Keratinocyte (primary cell): ENCODE results near the gene ADAMTSL1. TPM values are rescaled to one million over a fixed set of nuclear protein-coding genes. Genes with fewer than 3 reads are reported as not detected.
"Not testable (repeated sequence)": the region's sequence is repeated elsewhere in the genome, so short reads cannot be mapped to it uniquely, and the experiment has no call there.

Experiments
- DNase-seq: peaks from one replicate; pipeline ENCODE4 v3.0.0-alpha.2; 2011; ENCODE audit warnings: low read depth, missing footprints, low spot score
- FAIRE-seq: peaks from 2 replicates; lab custom pipeline; 2011; peaks lifted over from hg19 to GRCh38; lab: Jason Lieb, UNC
- H2AFZ ChIP-seq: 2 replicates; pipeline ENCODE4 v1.6.0; 2012; ENCODE audit warnings: low read length, control low read depth, inconsistent platforms; ENCODE audit not compliant: control insufficient read depth
- H3K27ac ChIP-seq: 2 replicates; pipeline ENCODE4 v1.5.1; 2011; ENCODE audit warnings: low read length; ENCODE audit not compliant: control insufficient read depth, insufficient read depth
- H3K27me3 ChIP-seq: 3 replicates; pipeline ENCODE4 v1.6.0; 2011; ENCODE audit warnings: low read length; ENCODE audit not compliant: control insufficient read depth, insufficient read depth; ENCODE audit errors: extremely low read depth
- H3K36me3 ChIP-seq, 2 experiments: 2 replicates in 1 of 2; 3 replicates in 1 of 2; pipeline ENCODE4 v1.5.1; 2011; ENCODE audit warnings: low read length in 2 of 2, mild to moderate bottlenecking in 1 of 2; ENCODE audit not compliant: control insufficient read depth in 2 of 2, insufficient read depth in 2 of 2; ENCODE audit errors: extremely low read depth in 1 of 2
- H3K4me1 ChIP-seq: 3 replicates; pipeline ENCODE4 v1.5.1; 2011; ENCODE audit warnings: low read length; ENCODE audit not compliant: control insufficient read depth, insufficient read depth; ENCODE audit errors: extremely low read depth
- H3K4me2 ChIP-seq: 3 replicates; pipeline ENCODE4 v1.6.0; 2011; ENCODE audit warnings: low read depth, low read length; ENCODE audit not compliant: control insufficient read depth, insufficient read depth; ENCODE audit errors: extremely low read depth
- H3K4me3 ChIP-seq, 3 experiments: fragments of 200-600 bp in 1 of 3; sonication (generic) in 1 of 3; 2 replicates in 2 of 3; 3 replicates in 1 of 3; pipeline ENCODE4 v1.5.1; 2011 to 2016; ENCODE audit warnings: low read length in 3 of 3, mild to moderate bottlenecking in 3 of 3, control low read depth in 2 of 3, inconsistent platforms in 1 of 3, low read depth in 1 of 3, mixed read lengths in 1 of 3, mixed run types in 1 of 3, moderate library complexity in 1 of 3; ENCODE audit not compliant: control insufficient read depth in 2 of 3, insufficient read depth in 2 of 3; ENCODE audit errors: extremely low read depth in 1 of 3
- H3K79me2 ChIP-seq: 2 replicates; pipeline ENCODE4 v1.6.0; 2012; ENCODE audit warnings: low read length; ENCODE audit not compliant: control insufficient read depth, insufficient read depth
- H3K9ac ChIP-seq: 3 replicates; pipeline ENCODE4 v1.6.0; 2011; ENCODE audit warnings: low read length; ENCODE audit not compliant: control insufficient read depth, insufficient read depth; ENCODE audit errors: extremely low read depth
- H3K9me1 ChIP-seq: 3 replicates; pipeline ENCODE4 v1.6.0; 2011; ENCODE audit warnings: low read length; ENCODE audit not compliant: control insufficient read depth, insufficient read depth; ENCODE audit errors: extremely low read depth
- H3K9me3 ChIP-seq: 2 replicates; pipeline ENCODE4 v1.5.1; 2012; ENCODE audit warnings: low read depth, low read length; ENCODE audit not compliant: control insufficient read depth
- H4K20me1 ChIP-seq: 3 replicates; pipeline ENCODE4 v1.6.0; 2011; ENCODE audit warnings: low read length; ENCODE audit not compliant: control insufficient read depth, insufficient read depth; ENCODE audit errors: extremely low read depth
- CTCF ChIP-seq, 3 experiments: IDR thresholded peaks in 1 of 3; conservative IDR thresholded peaks in 1 of 3; optimal IDR thresholded peaks in 1 of 3; 2 replicates in 2 of 3; 3 replicates in 1 of 3; pipeline versions ENCODE3 to v1.5.1; 2011; ENCODE audit warnings: low read length in 3 of 3, mild to moderate bottlenecking in 3 of 3, moderate library complexity in 2 of 3, control low read depth in 1 of 3, inconsistent platforms in 1 of 3; ENCODE audit not compliant: insufficient read depth in 2 of 3; ENCODE audit errors: extremely low read depth in 1 of 3
- EZH2 ChIP-seq: IDR thresholded peaks from one replicate; pipeline ENCODE4 v1.6.1; 2012; ENCODE audit warnings: inconsistent platforms, mild to moderate bottlenecking, low read length, moderate library complexity
- dilution Hi-C: fragments of 300-500 bp; cut with MboI; formaldehyde crosslinking; loops from one replicate; pipeline ENCODE4 v1.7.0; 2020; ENCODE audit warnings: low sequenced_read_pairs; ENCODE audit not compliant: extremely low pct_ligation_motif_present
- polyA plus RNA-seq, 5 experiments: library from polyadenylated mRNA; depleted of rRNA in 3 of 5; stranded (reverse) in 3 of 5; stranded (forward) in 1 of 5; unstranded in 1 of 5; fragments of >200 nt; gene quantifications; 1 replicate in 1 of 5; 2 replicates in 3 of 5; 3 replicates in 1 of 5; pipeline versions ENCODE4 v1.2.1 to v1.2.3, GENCODE V29; 2011 to 2012; ENCODE audit warnings: missing spikeins in 2 of 5, low read depth in 1 of 5, low replicate concordance in 1 of 5

Gene ADAMTSL1
- polyA plus RNA-seq, 1 donor (not counting 4 experiments of a cell fraction or from before 2014, with no cell fraction given), result 1.1 TPM

- dilution Hi-C loops, result no loop called here
Measured at GRCh38 chr9:18874069-18874468, 400.1 kb downstream of the ADAMTSL1 start.

GRCh38 chr9:18874990-18875389, 401.0 kb downstream of the ADAMTSL1 start:
- dilution Hi-C loops, H3K4me3 ChIP-seq, H3K36me3 ChIP-seq, H3K79me2 ChIP-seq, DNase-seq, H3K9me1 ChIP-seq, H3K9me3 ChIP-seq, H3K27me3 ChIP-seq, H2AFZ ChIP-seq, H3K4me2 ChIP-seq, H4K20me1 ChIP-seq, FAIRE-seq, H3K27ac ChIP-seq, H3K4me1 ChIP-seq, H3K9ac ChIP-seq: not testable (repeated sequence)

More at GRCh38 chr9:18874069-18874468, 400.1 kb downstream of the ADAMTSL1 start:
- Histone ChIP-seq H3K79me2 (no peaks in the 10 kb centered on the region), H3K27me3 (peaks cover 4% of the 10 kb centered on the region), H3K4me3 (no peak overlapping the region), H3K27ac (no peak overlapping the region), H2AFZ (no peak overlapping the region), H3K4me2 (no peak overlapping the region), H3K9me3 (no peaks in the 10 kb centered on the region), H3K9me1 (no peaks in the 10 kb centered on the region), H3K36me3 (no peaks in the 10 kb centered on the region), H4K20me1 (no peaks in the 10 kb centered on the region), H3K4me1 (no peaks in the 10 kb centered on the region), H3K9ac (no peak overlapping the region)
- DNase-seq (no peak), FAIRE-seq (no peak)
- TF ChIP-seq EZH2, result no peak
- no peak for TF ChIP-seq CTCF (optimal IDR thresholded peaks at IDR 0.05 in 1 of 3, IDR thresholded peaks at IDR 0.05 in 1 of 3, conservative IDR thresholded peaks at IDR 0.05 in 1 of 3; ENCODE audit: extremely low read depth in 1 of 3, insufficient read depth in 2 of 3, low read length in 3 of 3)

- H3K4me2 ChIP-seq, result no peak overlapping the region
- dilution Hi-C loops, result no loop called here
- H3K9me1 ChIP-seq, result no peaks in the 10 kb centered on the region
- no peaks in the 10 kb centered on the region for H3K79me2 ChIP-seq
- TF ChIP-seq EZH2, result no peak
- TF ChIP-seq CTCF (optimal IDR thresholded peaks at IDR 0.05 in 1 of 3, IDR thresholded peaks at IDR 0.05 in 1 of 3, conservative IDR thresholded peaks at IDR 0.05 in 1 of 3; ENCODE audit: extremely low read depth in 1 of 3, insufficient read depth in 2 of 3, low read length in 3 of 3), result no peak
- H4K20me1 ChIP-seq, result no peaks in the 10 kb centered on the region
- DNase-seq (no peak), FAIRE-seq (no peak)
- H3K9me3 ChIP-seq, result no peaks in the 10 kb centered on the region
- no peak overlapping the region for H3K9ac ChIP-seq
- no peak overlapping the region for H3K27ac ChIP-seq
- H3K36me3 ChIP-seq, result no peaks in the 10 kb centered on the region
- H3K27me3 ChIP-seq, result peaks cover 4% of the 10 kb centered on the region
- no peak overlapping the region for H2AFZ ChIP-seq
- no peak overlapping the region for H3K4me3 ChIP-seq
- H3K4me1 ChIP-seq, result no peaks in the 10 kb centered on the region
Measured at GRCh38 chr9:18877984-18878383, 404.0 kb downstream of the ADAMTSL1 start.
